ENCODE data around the gene TBC1D26.
"Not testable (repeated sequence)": the region's sequence is repeated elsewhere in the genome, so short reads cannot be mapped to it uniquely, and the experiment has no call there.

Gene TBC1D26

DNA sequence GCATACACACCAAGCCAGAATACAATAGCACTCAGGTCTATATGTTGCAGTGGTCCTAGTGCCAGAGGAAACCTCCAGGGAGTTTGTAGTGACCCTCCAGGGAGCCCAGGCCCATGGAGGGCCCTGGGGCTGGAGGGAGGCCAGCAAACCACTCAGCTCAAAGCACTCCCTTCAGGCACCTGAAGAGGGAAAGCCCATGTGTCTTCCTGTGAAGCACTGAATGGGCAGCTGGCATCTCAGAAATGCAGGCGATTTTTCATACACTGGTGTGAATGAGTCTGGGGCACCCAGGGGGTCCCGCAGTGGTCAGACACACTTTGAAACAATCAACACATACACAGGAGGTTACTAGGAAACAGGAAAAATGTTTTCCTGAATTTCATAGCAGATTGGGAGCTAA lies 12.8 kb downstream of the TBC1D26 start:
- Histone ChIP-seq H3K4me3 (ENCODE audit: low read depth in 1 of 2, low read length in 2 of 2) (no peak overlapping the region), H3K27ac (ENCODE audit: low read depth, low read length) (no peak overlapping the region), H3K36me3 (ENCODE audit: insufficient read depth, low read length) (no peaks in the 10 kb centered on the region), H3K4me1 (ENCODE audit: insufficient read depth, low read length) (no peaks in the 10 kb centered on the region), H3K9me3 (ENCODE audit: low read length) (no peaks in the 10 kb centered on the region), H3K27me3 (ENCODE audit: control insufficient read depth in 1 of 2, insufficient read depth in 2 of 2, low read length in 2 of 2) (peaks cover 0 to 3% of the 10 kb centered on the region in 2 donors), H3K9ac (ENCODE audit: low read length) (no peak overlapping the region)

DNA sequence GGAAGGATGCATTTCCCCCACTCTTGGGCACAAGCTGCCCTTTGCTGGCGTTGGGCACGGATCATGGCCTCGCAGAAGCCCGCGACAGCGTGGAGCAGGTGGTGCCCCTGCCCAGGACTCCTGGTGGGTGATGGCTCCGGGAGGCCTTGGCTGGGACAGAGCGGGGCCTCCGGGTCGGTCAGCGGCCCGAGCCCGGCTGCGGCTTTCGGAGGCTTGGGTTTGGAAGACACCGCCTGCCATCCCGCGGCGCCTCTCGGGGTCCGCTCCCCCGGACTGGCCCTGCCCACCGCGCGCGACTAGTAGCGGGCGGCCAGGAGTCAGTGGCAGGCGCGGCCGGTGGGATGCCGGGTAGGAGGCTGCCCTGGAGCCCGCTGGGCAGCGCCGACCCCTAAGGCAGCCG lies 17.3 kb downstream of the TBC1D26 start:
- H3K4me3 ChIP-seq (ENCODE audit: low read depth in 1 of 2, low read length in 2 of 2); H3K9me3 ChIP-seq (ENCODE audit: low read length); H3K36me3 ChIP-seq (ENCODE audit: insufficient read depth, low read length); H3K4me1 ChIP-seq (ENCODE audit: insufficient read depth, low read length); H3K27me3 ChIP-seq (ENCODE audit: control insufficient read depth in 1 of 2, insufficient read depth in 2 of 2, low read length in 2 of 2); H3K9ac ChIP-seq (ENCODE audit: low read length); H3K27ac ChIP-seq (ENCODE audit: low read depth, low read length): not testable (repeated sequence)

GRCh38 chr17:15768865-15769533 lies 36.9 kb downstream of the TBC1D26 start:
- not testable (repeated sequence) for H3K27ac ChIP-seq (ENCODE audit: low read depth, low read length); H3K36me3 ChIP-seq (ENCODE audit: insufficient read depth, low read length); H3K27me3 ChIP-seq (ENCODE audit: control insufficient read depth in 1 of 2, insufficient read depth in 2 of 2, low read length in 2 of 2); H3K4me3 ChIP-seq (ENCODE audit: low read depth in 1 of 2, low read length in 2 of 2); H3K9me3 ChIP-seq (ENCODE audit: low read length); H3K4me1 ChIP-seq (ENCODE audit: insufficient read depth, low read length); H3K9ac ChIP-seq (ENCODE audit: low read length)

GRCh38 chr17:15770679-15771078 lies 38.6 kb downstream of the TBC1D26 start:
- H3K36me3 ChIP-seq (ENCODE audit: insufficient read depth, low read length); H3K4me3 ChIP-seq (ENCODE audit: low read depth in 1 of 2, low read length in 2 of 2); H3K4me1 ChIP-seq (ENCODE audit: insufficient read depth, low read length); H3K27ac ChIP-seq (ENCODE audit: low read depth, low read length); H3K9ac ChIP-seq (ENCODE audit: low read length); H3K27me3 ChIP-seq (ENCODE audit: control insufficient read depth in 1 of 2, insufficient read depth in 2 of 2, low read length in 2 of 2); H3K9me3 ChIP-seq (ENCODE audit: low read length): not testable (repeated sequence)

- H3K4me3 ChIP-seq (ENCODE audit: low read depth in 1 of 2, low read length in 2 of 2), result no peak overlapping the region
Measured at GRCh38 chr17:15776871-15777270, 44.8 kb downstream of the TBC1D26 start.

GRCh38 chr17:15777297-15777696 lies 45.2 kb downstream of the TBC1D26 start:
- Histone ChIP-seq H3K4me3 (ENCODE audit: low read depth in 1 of 2, low read length in 2 of 2) (no peak overlapping the region), H3K9ac (ENCODE audit: low read length) (no peak overlapping the region), H3K9me3 (ENCODE audit: low read length) (no peaks in the 10 kb centered on the region), H3K27me3 (ENCODE audit: control insufficient read depth in 1 of 2, insufficient read depth in 2 of 2, low read length in 2 of 2) (no peaks in the 10 kb centered on the region), H3K27ac (ENCODE audit: low read depth, low read length) (no peak overlapping the region), H3K36me3 (ENCODE audit: insufficient read depth, low read length) (no peaks in the 10 kb centered on the region), H3K4me1 (ENCODE audit: insufficient read depth, low read length) (no peaks in the 10 kb centered on the region)

More at GRCh38 chr17:15776871-15777270, 44.8 kb downstream of the TBC1D26 start:
- Histone ChIP-seq H3K9me3 (ENCODE audit: low read length) (no peaks in the 10 kb centered on the region), H3K4me1 (ENCODE audit: insufficient read depth, low read length) (no peaks in the 10 kb centered on the region), H3K27me3 (ENCODE audit: control insufficient read depth in 1 of 2, insufficient read depth in 2 of 2, low read length in 2 of 2) (no peaks in the 10 kb centered on the region), H3K36me3 (ENCODE audit: insufficient read depth, low read length) (no peaks in the 10 kb centered on the region), H3K9ac (ENCODE audit: low read length) (no peak overlapping the region), H3K27ac (ENCODE audit: low read depth, low read length) (no peak overlapping the region)

DNA sequence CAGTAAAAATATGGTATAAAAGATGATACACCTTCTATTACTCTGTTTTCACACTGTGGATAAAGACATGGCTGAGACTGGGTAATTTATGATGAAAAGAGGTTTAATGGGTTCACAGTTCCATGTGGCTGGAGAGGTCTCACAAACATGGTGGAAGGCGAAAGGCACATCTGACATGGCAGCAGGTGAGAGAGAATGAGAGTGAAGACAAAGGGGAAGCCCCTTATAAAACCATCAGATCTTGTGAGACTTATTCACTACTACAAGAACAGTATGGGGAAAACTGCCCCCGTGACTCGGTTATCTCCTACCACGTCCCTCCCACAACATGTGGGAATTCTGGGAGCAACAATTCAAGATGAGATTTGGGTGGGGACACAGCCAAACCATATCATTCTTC lies 45.6 kb downstream of the TBC1D26 start:
- H3K9me3 ChIP-seq (ENCODE audit: low read length), result no peaks in the 10 kb centered on the region
- no peak overlapping the region for H3K4me3 ChIP-seq (ENCODE audit: low read depth in 1 of 2, low read length in 2 of 2)
- H3K36me3 ChIP-seq (ENCODE audit: insufficient read depth, low read length), result no peaks in the 10 kb centered on the region
- H3K27me3 ChIP-seq (ENCODE audit: control insufficient read depth in 1 of 2, insufficient read depth in 2 of 2, low read length in 2 of 2), result no peaks in the 10 kb centered on the region
- H3K9ac ChIP-seq (ENCODE audit: low read length), result no peak overlapping the region
- H3K4me1 ChIP-seq (ENCODE audit: insufficient read depth, low read length), result no peaks in the 10 kb centered on the region
- no peak overlapping the region for H3K27ac ChIP-seq (ENCODE audit: low read depth, low read length)

GRCh38 chr17:15779119-15779518 lies 47.0 kb downstream of the TBC1D26 start:
- no peaks in the 10 kb centered on the region for H3K36me3 ChIP-seq (ENCODE audit: insufficient read depth, low read length)
- no peak overlapping the region for H3K9ac ChIP-seq (ENCODE audit: low read length)
- no peak overlapping the region for H3K27ac ChIP-seq (ENCODE audit: low read depth, low read length)
- H3K9me3 ChIP-seq (ENCODE audit: low read length), result no peaks in the 10 kb centered on the region
- no peak overlapping the region for H3K4me3 ChIP-seq (ENCODE audit: low read depth in 1 of 2, low read length in 2 of 2)
- H3K27me3 ChIP-seq (ENCODE audit: control insufficient read depth in 1 of 2, insufficient read depth in 2 of 2, low read length in 2 of 2), result no peaks in the 10 kb centered on the region
- peaks cover 4% of the 10 kb centered on the region for H3K4me1 ChIP-seq (ENCODE audit: insufficient read depth, low read length)

GRCh38 chr17:15780188-15780587 lies 48.1 kb downstream of the TBC1D26 start:
- no peaks in the 10 kb centered on the region for H3K36me3 ChIP-seq (ENCODE audit: insufficient read depth, low read length)
- H3K9me3 ChIP-seq (ENCODE audit: low read length), result no peaks in the 10 kb centered on the region
- H3K9ac ChIP-seq (ENCODE audit: low read length), result no peak overlapping the region
- H3K27me3 ChIP-seq (ENCODE audit: control insufficient read depth in 1 of 2, insufficient read depth in 2 of 2, low read length in 2 of 2), result no peaks in the 10 kb centered on the region
- H3K4me1 ChIP-seq (ENCODE audit: insufficient read depth, low read length), result peaks cover 4% of the 10 kb centered on the region
- no peak overlapping the region for H3K27ac ChIP-seq (ENCODE audit: low read depth, low read length)
- no peak overlapping the region for H3K4me3 ChIP-seq (ENCODE audit: low read depth in 1 of 2, low read length in 2 of 2)

DNA sequence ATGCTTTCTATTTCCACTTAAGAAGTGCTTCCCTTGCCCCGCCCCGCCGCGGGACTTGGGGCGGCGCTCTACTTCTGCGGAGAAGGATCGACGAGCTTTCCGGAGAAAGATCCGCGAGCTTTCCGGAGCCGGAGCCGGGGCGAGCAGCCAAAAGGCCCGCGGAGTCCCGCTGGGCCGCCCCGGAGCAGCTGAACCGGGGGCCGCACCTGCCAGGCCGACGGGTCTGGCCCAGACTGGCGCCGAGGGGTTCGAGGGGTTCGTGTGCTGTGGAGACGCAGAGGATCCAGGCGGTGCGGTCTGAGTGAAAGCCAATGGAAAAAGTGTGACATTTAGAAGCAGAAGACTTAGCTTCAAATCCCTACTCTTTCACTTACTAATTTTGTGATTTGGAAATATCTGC lies 50.8 kb downstream of the TBC1D26 start:
- Histone ChIP-seq H3K4me3 (ENCODE audit: low read depth in 1 of 2, low read length in 2 of 2) (peak overlapping the region in 1 of 2 donors; percentile 49), H3K9me3 (ENCODE audit: low read length) (no peaks in the 10 kb centered on the region), H3K4me1 (ENCODE audit: insufficient read depth, low read length) (peaks cover 4% of the 10 kb centered on the region), H3K36me3 (ENCODE audit: insufficient read depth, low read length) (no peaks in the 10 kb centered on the region), H3K27me3 (ENCODE audit: control insufficient read depth in 1 of 2, insufficient read depth in 2 of 2, low read length in 2 of 2) (no peaks in the 10 kb centered on the region), H3K9ac (ENCODE audit: low read length) (no peak overlapping the region), H3K27ac (ENCODE audit: low read depth, low read length) (peak overlapping the region; percentile 24)

DNA sequence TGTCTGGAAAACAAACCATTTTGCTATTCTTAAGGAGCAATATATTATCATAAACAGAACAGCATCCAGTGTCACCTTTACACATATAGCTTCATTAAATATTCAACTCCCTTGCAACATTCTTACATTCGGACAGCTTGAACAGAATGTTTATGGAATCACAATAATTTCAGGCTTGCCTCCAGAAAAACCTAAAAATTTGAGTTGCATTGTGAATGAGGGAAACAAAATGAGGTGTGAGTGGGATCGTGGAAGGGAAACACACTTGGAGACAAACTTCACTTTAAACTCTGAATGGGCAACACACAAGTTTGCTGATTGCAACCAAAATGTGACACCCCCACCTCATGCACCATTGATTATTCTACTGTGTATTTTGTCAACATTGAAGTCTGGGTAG lies 51.4 kb downstream of the TBC1D26 start:
- Histone ChIP-seq H3K4me1 (ENCODE audit: insufficient read depth, low read length) (peaks cover 4% of the 10 kb centered on the region), H3K9me3 (ENCODE audit: low read length) (no peaks in the 10 kb centered on the region), H3K4me3 (ENCODE audit: low read depth in 1 of 2, low read length in 2 of 2) (peak overlapping the region in 1 of 2 donors; percentile 49), H3K27me3 (ENCODE audit: control insufficient read depth in 1 of 2, insufficient read depth in 2 of 2, low read length in 2 of 2) (no peaks in the 10 kb centered on the region), H3K9ac (ENCODE audit: low read length) (no peak overlapping the region), H3K36me3 (ENCODE audit: insufficient read depth, low read length) (no peaks in the 10 kb centered on the region), H3K27ac (ENCODE audit: low read depth, low read length) (no peak overlapping the region)

- not testable (repeated sequence) for H3K36me3 ChIP-seq (ENCODE audit: insufficient read depth, low read length); H3K9me3 ChIP-seq (ENCODE audit: low read length); H3K9ac ChIP-seq (ENCODE audit: low read length); H3K27ac ChIP-seq (ENCODE audit: low read depth, low read length); H3K4me3 ChIP-seq (ENCODE audit: low read depth in 1 of 2, low read length in 2 of 2); H3K4me1 ChIP-seq (ENCODE audit: insufficient read depth, low read length); H3K27me3 ChIP-seq (ENCODE audit: control insufficient read depth in 1 of 2, insufficient read depth in 2 of 2, low read length in 2 of 2)
Measured at GRCh38 chr17:15784351-15784750, 52.3 kb downstream of the TBC1D26 start.

Data from muscle layer of colon (tissue), 2 donors.